ENCODE data around the gene ZNF277.

ZNF277 gene

DNA sequence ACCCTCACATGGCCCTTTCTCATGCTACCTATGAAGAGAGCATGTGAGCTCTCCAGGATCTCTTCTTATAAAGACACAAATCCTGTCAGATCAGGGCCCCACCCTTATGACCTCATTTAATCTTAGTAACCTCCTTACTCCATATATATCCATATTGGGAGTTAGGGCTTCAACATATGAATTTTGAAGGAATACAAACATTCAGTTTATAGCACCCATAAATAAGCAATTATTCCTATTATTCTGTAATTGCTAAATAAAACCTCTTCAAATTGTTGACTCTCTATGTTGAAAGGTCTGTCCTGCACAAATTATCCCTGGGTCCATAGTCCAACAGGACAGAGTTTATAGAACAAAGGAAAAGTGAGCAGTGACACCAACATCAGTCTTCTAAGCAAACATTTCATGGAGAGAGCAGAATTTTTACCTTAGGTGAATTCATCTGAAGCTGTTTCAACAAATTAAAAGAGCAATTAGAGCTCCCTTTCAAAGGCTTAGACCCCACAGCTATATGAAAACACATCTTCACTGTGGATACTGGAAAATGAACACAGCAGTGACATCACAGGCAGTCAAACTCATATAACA is 12.5 kb upstream of the ZNF277 start:
- TF ChIP-seq, protein P1, sequence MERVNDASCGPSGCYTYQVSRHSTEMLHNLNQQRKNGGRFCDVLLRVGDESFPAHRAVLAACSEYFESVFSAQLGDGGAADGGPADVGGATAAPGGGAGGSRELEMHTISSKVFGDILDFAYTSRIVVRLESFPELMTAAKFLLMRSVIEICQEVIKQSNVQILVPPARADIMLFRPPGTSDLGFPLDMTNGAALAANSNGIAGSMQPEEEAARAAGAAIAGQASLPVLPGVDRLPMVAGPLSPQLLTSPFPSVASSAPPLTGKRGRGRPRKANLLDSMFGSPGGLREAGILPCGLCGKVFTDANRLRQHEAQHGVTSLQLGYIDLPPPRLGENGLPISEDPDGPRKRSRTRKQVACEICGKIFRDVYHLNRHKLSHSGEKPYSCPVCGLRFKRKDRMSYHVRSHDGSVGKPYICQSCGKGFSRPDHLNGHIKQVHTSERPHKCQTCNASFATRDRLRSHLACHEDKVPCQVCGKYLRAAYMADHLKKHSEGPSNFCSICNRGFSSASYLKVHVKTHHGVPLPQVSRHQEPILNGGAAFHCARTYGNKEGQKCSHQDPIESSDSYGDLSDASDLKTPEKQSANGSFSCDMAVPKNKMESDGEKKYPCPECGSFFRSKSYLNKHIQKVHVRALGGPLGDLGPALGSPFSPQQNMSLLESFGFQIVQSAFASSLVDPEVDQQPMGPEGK (CRISPR knock-in tag; IDR thresholded peaks at IDR 0.05; ENCODE audit: borderline replicate concordance), result no peak
- no peak for TF ChIP-seq ISL1 (CRISPR knock-in tag; IDR thresholded peaks at IDR 0.05)
- no peak for TF ChIP-seq GLIS3 (CRISPR knock-in tag; IDR thresholded peaks at IDR 0.05)
- no peak for TF ChIP-seq ZNF565 (CRISPR knock-in tag; conservative IDR thresholded peaks at IDR 0.05; ENCODE audit: low read depth)
- no peak for TF ChIP-seq ZFP30 (CRISPR knock-in tag; IDR thresholded peaks at IDR 0.05)
- no peak for TF ChIP-seq PPARA (CRISPR knock-in tag; IDR thresholded peaks at IDR 0.05; ENCODE audit: borderline replicate concordance)
- TF ChIP-seq, protein P2, sequence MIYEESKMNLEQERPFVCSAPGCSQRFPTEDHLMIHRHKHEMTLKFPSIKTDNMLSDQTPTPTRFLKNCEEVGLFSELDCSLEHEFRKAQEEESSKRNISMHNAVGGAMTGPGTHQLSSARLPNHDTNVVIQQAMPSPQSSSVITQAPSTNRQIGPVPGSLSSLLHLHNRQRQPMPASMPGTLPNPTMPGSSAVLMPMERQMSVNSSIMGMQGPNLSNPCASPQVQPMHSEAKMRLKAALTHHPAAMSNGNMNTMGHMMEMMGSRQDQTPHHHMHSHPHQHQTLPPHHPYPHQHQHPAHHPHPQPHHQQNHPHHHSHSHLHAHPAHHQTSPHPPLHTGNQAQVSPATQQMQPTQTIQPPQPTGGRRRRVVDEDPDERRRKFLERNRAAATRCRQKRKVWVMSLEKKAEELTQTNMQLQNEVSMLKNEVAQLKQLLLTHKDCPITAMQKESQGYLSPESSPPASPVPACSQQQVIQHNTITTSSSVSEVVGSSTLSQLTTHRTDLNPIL (CRISPR knock-in tag; IDR thresholded peaks at IDR 0.05; ENCODE audit: low read depth), result no peak
- no peak for TF ChIP-seq BACH2 (CRISPR knock-in tag; IDR thresholded peaks at IDR 0.05; ENCODE audit: borderline replicate concordance)
- TF ChIP-seq ZC3H10 (CRISPR knock-in tag; IDR thresholded peaks at IDR 0.05), result no peak
- ATAC-seq, result no peak

GRCh38 chr7:112195717-112196116 is 10.8 kb upstream of the ZNF277 start:
- TF ChIP-seq TCF4 (CRISPR knock-in tag; IDR thresholded peaks at IDR 0.05; ENCODE audit: borderline replicate concordance), result no peak
- TF ChIP-seq ESRRG (CRISPR knock-in tag; IDR thresholded peaks at IDR 0.05), result no peak
- TF ChIP-seq, protein P2 (CRISPR knock-in tag; IDR thresholded peaks at IDR 0.05; ENCODE audit: low read depth), result no peak
- TF ChIP-seq ARNTL (CRISPR knock-in tag; IDR thresholded peaks at IDR 0.05; ENCODE audit: borderline replicate concordance, low read depth), result no peak
- no peak for TF ChIP-seq ZNF8 (CRISPR knock-in tag; IDR thresholded peaks at IDR 0.05)
- TF ChIP-seq CSDC2 (CRISPR knock-in tag; IDR thresholded peaks at IDR 0.05), result no peak
- no peak for TF ChIP-seq RARB (CRISPR knock-in tag; IDR thresholded peaks at IDR 0.05)
- TF ChIP-seq, protein P1 (CRISPR knock-in tag; IDR thresholded peaks at IDR 0.05; ENCODE audit: borderline replicate concordance), result no peak
- TF ChIP-seq ZFP3 (CRISPR knock-in tag; IDR thresholded peaks at IDR 0.05), result no peak
- TF ChIP-seq ISL1 (CRISPR knock-in tag; IDR thresholded peaks at IDR 0.05), result no peak
- no peak for TF ChIP-seq ZFP30 (CRISPR knock-in tag; IDR thresholded peaks at IDR 0.05)
- no peak for TF ChIP-seq ZC3H10 (CRISPR knock-in tag; IDR thresholded peaks at IDR 0.05)
- no peak for TF ChIP-seq PPARA (CRISPR knock-in tag; IDR thresholded peaks at IDR 0.05; ENCODE audit: borderline replicate concordance)
- TF ChIP-seq TOX (CRISPR knock-in tag; IDR thresholded peaks at IDR 0.05; ENCODE audit: borderline replicate concordance), result no peak
- TF ChIP-seq BACH2 (CRISPR knock-in tag; IDR thresholded peaks at IDR 0.05; ENCODE audit: borderline replicate concordance), result no peak
- ATAC-seq, result no peak

GRCh38 chr7:112197322-112197721 is 9.2 kb upstream of the ZNF277 start:
- no peak for TF ChIP-seq PPARA (CRISPR knock-in tag; IDR thresholded peaks at IDR 0.05; ENCODE audit: borderline replicate concordance)
- TF ChIP-seq, protein P3, sequence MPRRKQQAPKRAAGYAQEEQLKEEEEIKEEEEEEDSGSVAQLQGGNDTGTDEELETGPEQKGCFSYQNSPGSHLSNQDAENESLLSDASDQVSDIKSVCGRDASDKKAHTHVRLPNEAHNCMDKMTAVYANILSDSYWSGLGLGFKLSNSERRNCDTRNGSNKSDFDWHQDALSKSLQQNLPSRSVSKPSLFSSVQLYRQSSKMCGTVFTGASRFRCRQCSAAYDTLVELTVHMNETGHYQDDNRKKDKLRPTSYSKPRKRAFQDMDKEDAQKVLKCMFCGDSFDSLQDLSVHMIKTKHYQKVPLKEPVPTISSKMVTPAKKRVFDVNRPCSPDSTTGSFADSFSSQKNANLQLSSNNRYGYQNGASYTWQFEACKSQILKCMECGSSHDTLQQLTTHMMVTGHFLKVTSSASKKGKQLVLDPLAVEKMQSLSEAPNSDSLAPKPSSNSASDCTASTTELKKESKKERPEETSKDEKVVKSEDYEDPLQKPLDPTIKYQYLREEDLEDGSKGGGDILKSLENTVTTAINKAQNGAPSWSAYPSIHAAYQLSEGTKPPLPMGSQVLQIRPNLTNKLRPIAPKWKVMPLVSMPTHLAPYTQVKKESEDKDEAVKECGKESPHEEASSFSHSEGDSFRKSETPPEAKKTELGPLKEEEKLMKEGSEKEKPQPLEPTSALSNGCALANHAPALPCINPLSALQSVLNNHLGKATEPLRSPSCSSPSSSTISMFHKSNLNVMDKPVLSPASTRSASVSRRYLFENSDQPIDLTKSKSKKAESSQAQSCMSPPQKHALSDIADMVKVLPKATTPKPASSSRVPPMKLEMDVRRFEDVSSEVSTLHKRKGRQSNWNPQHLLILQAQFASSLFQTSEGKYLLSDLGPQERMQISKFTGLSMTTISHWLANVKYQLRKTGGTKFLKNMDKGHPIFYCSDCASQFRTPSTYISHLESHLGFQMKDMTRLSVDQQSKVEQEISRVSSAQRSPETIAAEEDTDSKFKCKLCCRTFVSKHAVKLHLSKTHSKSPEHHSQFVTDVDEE (CRISPR knock-in tag; IDR thresholded peaks at IDR 0.05), result no peak
- TF ChIP-seq ZFP30 (CRISPR knock-in tag; IDR thresholded peaks at IDR 0.05), result no peak
- no peak for TF ChIP-seq ZC3H10 (CRISPR knock-in tag; IDR thresholded peaks at IDR 0.05)
- TF ChIP-seq SNAI2 (CRISPR knock-in tag; IDR thresholded peaks at IDR 0.05), result no peak
- TF ChIP-seq, protein P1 (CRISPR knock-in tag; IDR thresholded peaks at IDR 0.05; ENCODE audit: borderline replicate concordance), result no peak
- TF ChIP-seq POU6F1 (CRISPR knock-in tag; IDR thresholded peaks at IDR 0.05; ENCODE audit: borderline replicate concordance, low read depth), result no peak
- no peak for TF ChIP-seq ZFP3 (CRISPR knock-in tag; IDR thresholded peaks at IDR 0.05)
- no peak for TF ChIP-seq ESRRG (CRISPR knock-in tag; IDR thresholded peaks at IDR 0.05)
- TF ChIP-seq GLIS3 (CRISPR knock-in tag; IDR thresholded peaks at IDR 0.05), result no peak
- TF ChIP-seq CSRNP3 (CRISPR knock-in tag; IDR thresholded peaks at IDR 0.05), result no peak
- TF ChIP-seq TCF4 (CRISPR knock-in tag; IDR thresholded peaks at IDR 0.05; ENCODE audit: borderline replicate concordance), result no peak
- no peak for TF ChIP-seq ZNF8 (CRISPR knock-in tag; IDR thresholded peaks at IDR 0.05)
- TF ChIP-seq BACH2 (CRISPR knock-in tag; IDR thresholded peaks at IDR 0.05; ENCODE audit: borderline replicate concordance), result no peak
- no peak for ATAC-seq

All from SK-N-SH treated with all-trans-retinoic acid at 6 μM for 48 hours (cell line).